SH-SY5Y (cell line): Measurements from ENCODE around the gene ZCCHC7.

Experiments used
- GATA2 ChIP-seq: IDR thresholded peaks from 2 replicates; pipeline ENCODE4 v1.6.1; 2011; ENCODE audit warnings: mild to moderate bottlenecking, low read depth, low read length
- GATA3 ChIP-seq: IDR thresholded peaks from 2 replicates; pipeline ENCODE4 v1.6.1; 2011; ENCODE audit warnings: low read depth, mild to moderate bottlenecking, low read length, moderate library complexity

The ZCCHC7 gene

GRCh38 chr9:37246826-37247225, 126.5 kb downstream of the ZCCHC7 start:
- no peak for TF ChIP-seq GATA3
- no peak for TF ChIP-seq GATA2

GRCh38 chr9:37248651-37249163, 128.3 kb downstream of the ZCCHC7 start:
- TF ChIP-seq GATA2 = no peak
- TF ChIP-seq GATA3 = no peak

GRCh38 chr9:37251452-37251851, 131.1 kb downstream of the ZCCHC7 start:
- TF ChIP-seq GATA2 (no peak), GATA3 (no peak)

GRCh38 chr9:37253377-37253937, 133.1 kb downstream of the ZCCHC7 start:
- TF ChIP-seq GATA2 = no peak
- no peak for TF ChIP-seq GATA3

GRCh38 chr9:37255187-37255586, 134.8 kb downstream of the ZCCHC7 start:
- TF ChIP-seq GATA3 = no peak
- TF ChIP-seq GATA2 = no peak

GRCh38 chr9:37255944-37256862, 135.8 kb downstream of the ZCCHC7 start:
- no peak for TF ChIP-seq GATA3
- TF ChIP-seq GATA2 = no peak

GRCh38 chr9:37259951-37260350, 139.6 kb downstream of the ZCCHC7 start:
- TF ChIP-seq GATA2 (no peak), GATA3 (no peak)

- no peak for TF ChIP-seq GATA2
- no peak for TF ChIP-seq GATA3
Measured at GRCh38 chr9:37262410-37262809, 142.0 kb downstream of the ZCCHC7 start.

- no peak for TF ChIP-seq GATA2
- TF ChIP-seq GATA3 = no peak
Measured at GRCh38 chr9:37264539-37264938, 144.2 kb downstream of the ZCCHC7 start.

GRCh38 chr9:37266630-37267029, 146.3 kb downstream of the ZCCHC7 start:
- no peak for TF ChIP-seq GATA2
- no peak for TF ChIP-seq GATA3

GRCh38 chr9:37269221-37269620, 148.8 kb downstream of the ZCCHC7 start:
- no peak for TF ChIP-seq GATA2
- TF ChIP-seq GATA3 = no peak

GRCh38 chr9:37271679-37272078, 151.3 kb downstream of the ZCCHC7 start:
- TF ChIP-seq GATA3 (no peak), GATA2 (no peak)

GRCh38 chr9:37273595-37273994, 153.2 kb downstream of the ZCCHC7 start:
- TF ChIP-seq GATA2 = no peak
- TF ChIP-seq GATA3 = no peak

GRCh38 chr9:37281541-37281940, 161.2 kb downstream of the ZCCHC7 start:
- no peak for TF ChIP-seq GATA2
- TF ChIP-seq GATA3 = no peak

- TF ChIP-seq GATA3 = no peak
- TF ChIP-seq GATA2 = no peak
Measured at GRCh38 chr9:37283730-37284325, 163.5 kb downstream of the ZCCHC7 start.

GRCh38 chr9:37284636-37285035, 164.3 kb downstream of the ZCCHC7 start:
- TF ChIP-seq GATA2 (no peak), GATA3 (no peak)
